Measurements from ENCODE around the gene SLC12A6. TPM values are rescaled to one million over a fixed set of nuclear protein-coding genes. Genes with fewer than 3 reads are reported as not detected.

The SLC12A6 gene
- total RNA-seq, 1 experiment from 2014 or later, result 2.4 TPM

- no peaks in the 10 kb centered on the region for H3K4me1 ChIP-seq (replicated peaks)
These were observed 91.2 kb downstream of the SLC12A6 start for GRCh38 chr15:34246276-34246976.

GRCh38 chr15:34243226-34243625 is 94.4 kb downstream of the SLC12A6 start:
- Histone ChIP-seq H3K27ac (no peak overlapping the region), H3K4me1 (replicated peaks) (peaks cover 19% of the 10 kb centered on the region), H3K9me3 (replicated peaks) (no peaks in the 10 kb centered on the region), H3K4me3 (no peak overlapping the region), H3K27me3 (replicated peaks) (no peaks in the 10 kb centered on the region), H3K36me3 (no peaks in the 10 kb centered on the region)
- DNase-seq (ENCODE audit: low read depth in 1 of 2, low spot score in 2 of 2), result no peak

More at GRCh38 chr15:34246276-34246976, 91.2 kb downstream of the SLC12A6 start:
- no peak for DNase-seq (ENCODE audit: low read depth in 1 of 2, low spot score in 2 of 2)
- Histone ChIP-seq H3K27me3 (replicated peaks) (no peaks in the 10 kb centered on the region), H3K9me3 (replicated peaks) (no peaks in the 10 kb centered on the region), H3K36me3 (no peaks in the 10 kb centered on the region), H3K27ac (no peak overlapping the region), H3K4me3 (no peak overlapping the region)

GRCh38 chr15:34242331-34242710 is 95.3 kb downstream of the SLC12A6 start:
- no peak overlapping the region for H3K4me3 ChIP-seq
- H3K27me3 ChIP-seq (replicated peaks), result no peaks in the 10 kb centered on the region
- H3K4me1 ChIP-seq (replicated peaks), result peaks cover 19% of the 10 kb centered on the region
- no peaks in the 10 kb centered on the region for H3K36me3 ChIP-seq
- no peaks in the 10 kb centered on the region for H3K9me3 ChIP-seq (replicated peaks)
- DNase-seq (ENCODE audit: low read depth in 1 of 2, low spot score in 2 of 2), result no peak
- no peak overlapping the region for H3K27ac ChIP-seq

GRCh38 chr15:34241376-34242330 is 95.9 kb downstream of the SLC12A6 start:
- no peak overlapping the region for H3K27ac ChIP-seq
- H3K4me1 ChIP-seq (replicated peaks), result peaks cover 19% of the 10 kb centered on the region
- no peak overlapping the region for H3K4me3 ChIP-seq
- H3K9me3 ChIP-seq (replicated peaks), result no peaks in the 10 kb centered on the region
- no peaks in the 10 kb centered on the region for H3K36me3 ChIP-seq
- no peaks in the 10 kb centered on the region for H3K27me3 ChIP-seq (replicated peaks)
- DNase-seq (ENCODE audit: low read depth in 1 of 2, low spot score in 2 of 2), result no peak

GRCh38 chr15:34240537-34240936 is 97.0 kb downstream of the SLC12A6 start:
- H3K9me3 ChIP-seq (replicated peaks), result no peaks in the 10 kb centered on the region
- peaks cover 19% of the 10 kb centered on the region for H3K4me1 ChIP-seq (replicated peaks)
- H3K27ac ChIP-seq, result no peak overlapping the region
- no peak for DNase-seq (ENCODE audit: low read depth in 1 of 2, low spot score in 2 of 2)
- no peaks in the 10 kb centered on the region for H3K27me3 ChIP-seq (replicated peaks)
- no peak overlapping the region for H3K4me3 ChIP-seq
- H3K36me3 ChIP-seq, result no peaks in the 10 kb centered on the region

- DNase-seq (ENCODE audit: low read depth in 1 of 2, low spot score in 2 of 2), result peak; percentile 73 to 77
- Histone ChIP-seq H3K4me1 (replicated peaks) (peaks cover 19% of the 10 kb centered on the region), H3K27ac (peak overlapping the region; percentile 76), H3K9me3 (replicated peaks) (no peaks in the 10 kb centered on the region), H3K36me3 (no peaks in the 10 kb centered on the region), H3K27me3 (replicated peaks) (no peaks in the 10 kb centered on the region), H3K4me3 (no peak overlapping the region)
These were observed 98.3 kb downstream of the SLC12A6 start for GRCh38 chr15:34239151-34239808.

- DNase-seq (ENCODE audit: low read depth in 1 of 2, low spot score in 2 of 2), result no peak
- no peaks in the 10 kb centered on the region for H3K27me3 ChIP-seq (replicated peaks)
- H3K9me3 ChIP-seq (replicated peaks), result no peaks in the 10 kb centered on the region
- H3K4me1 ChIP-seq (replicated peaks), result peaks cover 4% of the 10 kb centered on the region
- H3K4me3 ChIP-seq, result no peak overlapping the region
- peaks cover 20% of the 10 kb centered on the region for H3K36me3 ChIP-seq
- no peak overlapping the region for H3K27ac ChIP-seq
These were observed 104.0 kb downstream of the SLC12A6 start for GRCh38 chr15:34233614-34234013.

- H3K27ac ChIP-seq, result peak overlapping the region; percentile 76
- peak overlapping the region; percentile 63 for H3K4me3 ChIP-seq
- no peaks in the 10 kb centered on the region for H3K9me3 ChIP-seq (replicated peaks)
- 0 out of 2 replicates have a peak, but pooled peaks cover 5% of the 10 kb centered on the region for H3K4me1 ChIP-seq (replicated peaks)
- H3K27me3 ChIP-seq (replicated peaks), result no peaks in the 10 kb centered on the region
- peaks cover 24% of the 10 kb centered on the region for H3K36me3 ChIP-seq
- no peak for DNase-seq (ENCODE audit: low read depth in 1 of 2, low spot score in 2 of 2)
These were observed 113.5 kb downstream of the SLC12A6 start for GRCh38 chr15:34223904-34224596.

GRCh38 chr15:34217587-34218225 is 119.9 kb downstream of the SLC12A6 start:
- no peaks in the 10 kb centered on the region for H3K27me3 ChIP-seq (replicated peaks)
- no peaks in the 10 kb centered on the region for H3K9me3 ChIP-seq (replicated peaks)
- H3K27ac ChIP-seq, result no peak overlapping the region
- H3K4me1 ChIP-seq (replicated peaks), result peaks cover 7% of the 10 kb centered on the region; the same call in 1 of the 2 replicates
- H3K36me3 ChIP-seq, result no peaks in the 10 kb centered on the region
- peak in 1 of 2 experiments; percentile 26 for DNase-seq (ENCODE audit: low read depth in 1 of 2, low spot score in 2 of 2)
- H3K4me3 ChIP-seq, result no peak overlapping the region

GRCh38 chr15:34216527-34217270 is 120.9 kb downstream of the SLC12A6 start:
- Histone ChIP-seq H3K4me3 (no peak overlapping the region), H3K27ac (no peak overlapping the region), H3K36me3 (no peaks in the 10 kb centered on the region), H3K27me3 (replicated peaks) (no peaks in the 10 kb centered on the region), H3K9me3 (replicated peaks) (no peaks in the 10 kb centered on the region), H3K4me1 (replicated peaks) (peaks cover 7% of the 10 kb centered on the region; the same call in 1 of the 2 replicates)
- no peak for DNase-seq (ENCODE audit: low read depth in 1 of 2, low spot score in 2 of 2)

GRCh38 chr15:34214135-34214534 is 123.4 kb downstream of the SLC12A6 start:
- no peaks in the 10 kb centered on the region for H3K27me3 ChIP-seq (replicated peaks)
- H3K27ac ChIP-seq, result no peak overlapping the region
- no peaks in the 10 kb centered on the region for H3K9me3 ChIP-seq (replicated peaks)
- no peak overlapping the region for H3K4me3 ChIP-seq
- H3K36me3 ChIP-seq, result peaks cover 6% of the 10 kb centered on the region
- peaks cover 7% of the 10 kb centered on the region; the same call in 1 of the 2 replicates for H3K4me1 ChIP-seq (replicated peaks)
- DNase-seq (ENCODE audit: low read depth in 1 of 2, low spot score in 2 of 2), result no peak

GRCh38 chr15:34213690-34214089 is 123.9 kb downstream of the SLC12A6 start:
- Histone ChIP-seq H3K27me3 (replicated peaks) (no peaks in the 10 kb centered on the region), H3K4me1 (replicated peaks) (peaks cover 7% of the 10 kb centered on the region; the same call in 1 of the 2 replicates), H3K36me3 (peaks cover 6% of the 10 kb centered on the region), H3K27ac (no peak overlapping the region), H3K4me3 (no peak overlapping the region), H3K9me3 (replicated peaks) (no peaks in the 10 kb centered on the region)
- no peak for DNase-seq (ENCODE audit: low read depth in 1 of 2, low spot score in 2 of 2)

Data from SJSA1 (cell line).